HAP-1 (cell line): Measurements from ENCODE around the gene OOSP1.
"Not testable (repeated sequence)": the region's sequence is repeated elsewhere in the genome, so short reads cannot be mapped to it uniquely, and the experiment has no call there.

Experiments
- DNase-seq, 2 experiments: peaks; one replicate each; pipeline ENCODE4 v3.0.0-alpha.2; 2016 to 2020; ENCODE audit warnings: low spot score in 2 of 2
- H3K27me3 ChIP-seq: fragments of 250-450 bp; sonication (Bioruptor Pico); 2 replicates; pipeline ENCODE4 v1.5.1; 2020; ENCODE audit warnings: low read depth, mild to moderate bottlenecking, moderate library complexity
- H3K36me3 ChIP-seq: fragments of 250-450 bp; sonication (Bioruptor Pico); replicated peaks from 2 replicates; pipeline ENCODE4 v1.5.1; 2020; ENCODE audit warnings: mild to moderate bottlenecking
- H3K4me1 ChIP-seq: fragments of 250-450 bp; sonication (Bioruptor Pico); 2 replicates; pipeline ENCODE4 v1.5.1; 2020; ENCODE audit warnings: mild to moderate bottlenecking
- H3K4me3 ChIP-seq: fragments of 250-450 bp; sonication (Bioruptor Pico); 2 replicates; pipeline ENCODE4 v1.5.1; 2020; ENCODE audit warnings: mild to moderate bottlenecking, moderate library complexity
- H3K9me3 ChIP-seq: fragments of 250-450 bp; sonication (Bioruptor Pico); 2 replicates; pipeline ENCODE4 v1.5.1; 2020; ENCODE audit warnings: mild to moderate bottlenecking, moderate library complexity
- in situ Hi-C: fragments of 300-500 bp; cut with MboI; formaldehyde crosslinking; loops from 3 replicates; pipeline ENCODE4 v1.14.3; 2020; ENCODE audit warnings: low sequenced_read_pairs, inconsistent platforms, mixed read lengths

OOSP1 gene

GRCh38 chr11:59938132-59938531, at the start of gene OOSP1:
Gene OOSP1, plus strand, starts transcription at chr11:59938432. Its CDS starts 23 bp downstream, at chr11:59938455.
- in situ Hi-C loops: no loop called here
- DNase-seq: no peak
- Histone ChIP-seq H3K9me3 (no peaks in the 10 kb centered on the region), H3K4me1 (no peaks in the 10 kb centered on the region), H3K36me3 (no peaks in the 10 kb centered on the region), H3K4me3 (no peak within 1 kb of the TSS), H3K27me3 (no peaks in the 10 kb centered on the region)

- no peak for DNase-seq
- in situ Hi-C loops: no loop called here
- Histone ChIP-seq H3K4me1 (no peaks in the 10 kb centered on the region), H3K36me3 (no peaks in the 10 kb centered on the region), H3K4me3 (no peak overlapping the region), H3K9me3 (peaks cover 6% of the 10 kb centered on the region), H3K27me3 (no peaks in the 10 kb centered on the region)
Observed at GRCh38 chr11:59891781-59892181, 46.5 kb upstream of the OOSP1 start.

- Histone ChIP-seq H3K4me3 (no peak overlapping the region), H3K36me3 (no peaks in the 10 kb centered on the region), H3K27me3 (no peaks in the 10 kb centered on the region), H3K9me3 (peaks cover 3% of the 10 kb centered on the region), H3K4me1 (peaks cover under 1% of the 10 kb centered on the region; the same call in 1 of the 2 replicates)
- in situ Hi-C loops: no loop called here
- no peak for DNase-seq
Observed at GRCh38 chr11:59894616-59895015, 43.6 kb upstream of the OOSP1 start.

GRCh38 chr11:59898046-59898445, 40.2 kb upstream of the OOSP1 start:
- Histone ChIP-seq H3K9me3 (no peaks in the 10 kb centered on the region), H3K36me3 (no peaks in the 10 kb centered on the region), H3K4me3 (no peak overlapping the region), H3K27me3 (no peaks in the 10 kb centered on the region), H3K4me1 (peaks cover 21% of the 10 kb centered on the region)
- DNase-seq: no peak
- in situ Hi-C loops: no loop called here

GRCh38 chr11:59898650-59899049, 39.6 kb upstream of the OOSP1 start:
- no peak for DNase-seq
- no peaks in the 10 kb centered on the region for H3K9me3 ChIP-seq
- in situ Hi-C loops: no loop called here
- peaks cover 21% of the 10 kb centered on the region for H3K4me1 ChIP-seq
- H3K4me3 ChIP-seq: no peak overlapping the region
- H3K36me3 ChIP-seq: no peaks in the 10 kb centered on the region
- no peaks in the 10 kb centered on the region for H3K27me3 ChIP-seq

- no peak overlapping the region for H3K4me3 ChIP-seq
- no peak for DNase-seq
- H3K4me1 ChIP-seq: peaks cover 21% of the 10 kb centered on the region
- H3K27me3 ChIP-seq: no peaks in the 10 kb centered on the region
- no peaks in the 10 kb centered on the region for H3K36me3 ChIP-seq
- no peaks in the 10 kb centered on the region for H3K9me3 ChIP-seq
- in situ Hi-C loops: no loop called here
Observed at GRCh38 chr11:59899532-59899931, 38.7 kb upstream of the OOSP1 start.

GRCh38 chr11:59900366-59901126, 37.7 kb upstream of the OOSP1 start:
- Histone ChIP-seq H3K4me3 (no peak overlapping the region), H3K9me3 (no peaks in the 10 kb centered on the region), H3K36me3 (no peaks in the 10 kb centered on the region), H3K27me3 (no peaks in the 10 kb centered on the region), H3K4me1 (peaks cover 21% of the 10 kb centered on the region)
- in situ Hi-C loops: no loop called here
- DNase-seq: peak in 1 of 2 experiments; percentile 73

GRCh38 chr11:59901306-59901705, 36.9 kb upstream of the OOSP1 start:
- DNase-seq: peak; percentile 16 to 26
- H3K36me3 ChIP-seq: no peaks in the 10 kb centered on the region

GRCh38 chr11:59903569-59903968, 34.7 kb upstream of the OOSP1 start:
- H3K4me1 ChIP-seq: peaks cover 21% of the 10 kb centered on the region
- H3K36me3 ChIP-seq, H3K4me3 ChIP-seq, H3K27me3 ChIP-seq, in situ Hi-C loops, H3K9me3 ChIP-seq, DNase-seq: not testable (repeated sequence)

More at GRCh38 chr11:59901306-59901705, 36.9 kb upstream of the OOSP1 start:
- in situ Hi-C loops: no loop called here
- Histone ChIP-seq H3K27me3 (no peaks in the 10 kb centered on the region), H3K4me1 (peaks cover 21% of the 10 kb centered on the region), H3K9me3 (no peaks in the 10 kb centered on the region), H3K4me3 (no peak overlapping the region)

- in situ Hi-C loops: loop anchor here (10.0 kb wide), 1 partner anchor 164 kb away; the partner anchor contains the start of gene STX3
Observed at GRCh38 chr11:59918480-59918879, 19.8 kb upstream of the OOSP1 start.

GRCh38 chr11:59918987-59919589, 19.1 kb upstream of the OOSP1 start:
- H3K4me1 ChIP-seq: no peaks in the 10 kb centered on the region
- H3K4me3 ChIP-seq: no peak overlapping the region
- H3K9me3 ChIP-seq: peaks cover 12% of the 10 kb centered on the region
- no peaks in the 10 kb centered on the region for H3K27me3 ChIP-seq
- in situ Hi-C loops: loop anchor here (10.0 kb wide), 1 partner anchor 164 kb away; the partner anchor contains the start of gene STX3
- H3K36me3 ChIP-seq: no peaks in the 10 kb centered on the region
- peak; percentile 63 to 67 for DNase-seq

More at GRCh38 chr11:59918480-59918879, 19.8 kb upstream of the OOSP1 start:
- Histone ChIP-seq H3K4me3 (no peak overlapping the region), H3K9me3 (peaks cover 9% of the 10 kb centered on the region), H3K27me3 (no peaks in the 10 kb centered on the region), H3K36me3 (no peaks in the 10 kb centered on the region), H3K4me1 (no peaks in the 10 kb centered on the region)
- DNase-seq: no peak

- Histone ChIP-seq H3K4me3 (no peak overlapping the region), H3K36me3 (no peaks in the 10 kb centered on the region), H3K27me3 (no peaks in the 10 kb centered on the region), H3K9me3 (peaks cover 15% of the 10 kb centered on the region), H3K4me1 (no peaks in the 10 kb centered on the region)
- DNase-seq: peak in 1 of 2 experiments; percentile 27
- in situ Hi-C loops: no loop called here
Observed at GRCh38 chr11:59923813-59924212, 14.4 kb upstream of the OOSP1 start.

- H3K27me3 ChIP-seq: no peaks in the 10 kb centered on the region
- H3K9me3 ChIP-seq: 0 out of 2 replicates have a peak, but pooled peaks cover 3% of the 10 kb centered on the region
- H3K36me3 ChIP-seq: no peaks in the 10 kb centered on the region
- H3K4me3 ChIP-seq: no peak overlapping the region
- DNase-seq: no peak
- no peaks in the 10 kb centered on the region for H3K4me1 ChIP-seq
- in situ Hi-C loops: no loop called here
Observed at GRCh38 chr11:59931688-59932087, 6.5 kb upstream of the OOSP1 start.

- Histone ChIP-seq H3K4me1 (no peaks in the 10 kb centered on the region), H3K9me3 (no peaks in the 10 kb centered on the region), H3K4me3 (no peak overlapping the region), H3K36me3 (no peaks in the 10 kb centered on the region), H3K27me3 (no peaks in the 10 kb centered on the region)
- DNase-seq: no peak
- in situ Hi-C loops: no loop called here
Observed at GRCh38 chr11:59938718-59939117, 486 bp downstream of the OOSP1 start.
